ENCODE data around the gene IGF2BP2.

GRCh38 chr3:185793381-185793780 is 31.5 kb downstream of the IGF2BP2 start:
- TF ChIP-seq CTCF (IDR thresholded peaks at IDR 0.05; ENCODE audit: low read length) = no peak
- TF ChIP-seq EZH2phosphoT487 (IDR thresholded peaks at IDR 0.05; ENCODE audit: low read length) = no peak

All from MM.1S (cell line).